Stomach (tissue), 4 donors: ENCODE results near the gene CRYBG1.

Experiments used
- CTCF ChIP-seq, 7 experiments: fragments of 450-650 bp in 4 of 7; fragments of 200-600 bp in 3 of 7; sonication (generic) in 3 of 7; IDR thresholded peaks; one replicate each; pipeline ENCODE4 v1.5.1; 2016 to 2019; ENCODE audit warnings: antibody characterized with exemption in 7 of 7, control low read depth in 2 of 7, mild to moderate bottlenecking in 1 of 7
- POLR2AphosphoS5 ChIP-seq, 3 donors: sonication (generic); formaldehyde crosslinking; IDR thresholded peaks; one replicate each; pipeline ENCODE4 v1.6.1; 2016; ENCODE audit warnings: antibody characterized with exemption in 3 of 3

- TF ChIP-seq POLR2AphosphoS5 (IDR thresholded peaks at IDR 0.05) (no peak), CTCF (IDR thresholded peaks at IDR 0.05) (no peak)
Measured at GRCh38 chr6:106502559-106502958, 142.0 kb downstream of the CRYBG1 start.
